HCT116 (cell line): ENCODE data around the gene MALRD1. TPM values are rescaled to one million over a fixed set of nuclear protein-coding genes. Genes with fewer than 3 reads are reported as not detected.

Experiments
- ATAC-seq: fragments of 200-7000 bp; cut with Tn5 transposase; 2 replicates; pipeline ENCODE4 v1.9.1; 2020; ENCODE audit warnings: mild to moderate bottlenecking, moderate library complexity
- BruUV-seq: library from RNA; stranded (reverse); fragments of 400-500 nt; replicated peaks from 2 replicates; lab custom pipeline; 2021; lab: Mats Ljungman, UMichigan
- CTCF ChIA-PET: fragments of 300-600 bp; sonication (Branson Sonifier 250); formaldehyde crosslinking; loops from one replicate; lab custom pipeline; 2021; ENCODE audit warnings: antibody characterized with exemption; lab: Charles Lee
- POLR2A ChIA-PET: fragments of 300-600, 350-600 bp; sonication (Branson Sonifier 250); formaldehyde crosslinking; loops from one replicate; lab custom pipeline; 2021; ENCODE audit warnings: antibody characterized with exemption; lab: Charles Lee
- RAD21 ChIA-PET, 2 experiments: fragments of 300-600 bp; sonication (Branson Sonifier 250); formaldehyde crosslinking; loops; one replicate each; lab custom pipeline; 2023; ENCODE audit warnings: low total read pairs in 2 of 2; ENCODE audit not compliant: uncharacterized antibody in 2 of 2, unreplicated experiment in 2 of 2, low non-redundant PET in 1 of 2; lab: Charles Lee
- DNase-seq: peaks from one replicate; pipeline ENCODE4 v3.0.0-alpha.2; 2010; ENCODE audit warnings: low read depth, low spot score
- H2AFZ ChIP-seq: fragments of 200-600 bp; shearing (Covaris generic), sonication (generic); 2 replicates; pipeline ENCODE4 v1.6.1; 2017; ENCODE audit warnings: low read depth, mixed run types, mixed read lengths, antibody characterized with exemption, low read length; ENCODE audit not compliant: poor library complexity, severe bottlenecking
- H3K27ac ChIP-seq: 2 replicates; pipeline ENCODE4 v1.5.1; 2012; ENCODE audit warnings: low read depth, low read length
- H3K27me3 ChIP-seq: fragments of 200-600 bp; sonication (generic); 2 replicates; pipeline ENCODE4 v1.6.1; 2016; ENCODE audit warnings: mixed run types, low read length, mixed read lengths; ENCODE audit not compliant: insufficient read depth
- H3K36me3 ChIP-seq, 2 experiments: fragments of 200-500 bp in 1 of 2; fragments of 200-600 bp in 1 of 2; sonication (Bioruptor generic) in 1 of 2; sonication (generic) in 1 of 2; 2 replicates each; pipeline versions ENCODE4 v1.5.1 to v1.6.1; 2014 to 2016; ENCODE audit warnings: low read length in 2 of 2, inconsistent platforms in 1 of 2, mixed read lengths in 1 of 2, mixed run types in 1 of 2; ENCODE audit not compliant: insufficient read depth in 2 of 2, control insufficient read depth in 1 of 2
- H3K4me1 ChIP-seq, 2 experiments: fragments of 200-600 bp in 1 of 2; sonication (generic) in 1 of 2; 2 replicates each; pipeline versions ENCODE4 v1.5.1 to v1.6.1; 2012 to 2017; ENCODE audit warnings: low read length in 2 of 2, inconsistent platforms in 1 of 2, mild to moderate bottlenecking in 1 of 2, mixed read lengths in 1 of 2, mixed run types in 1 of 2, moderate library complexity in 1 of 2; ENCODE audit not compliant: insufficient read depth in 2 of 2, control insufficient read depth in 1 of 2
- H3K4me2 ChIP-seq: fragments of 200-600 bp; sonication (generic); 2 replicates; pipeline ENCODE4 v1.6.1; 2017; ENCODE audit warnings: mixed run types, low read length, mixed read lengths
- H3K4me3 ChIP-seq, 2 experiments: fragments of 200-600 bp in 1 of 2; sonication (generic) in 1 of 2; replicated peaks in 1 of 2; 2 replicates each; pipeline ENCODE4 v1.5.1; 2011 to 2016; ENCODE audit warnings: low read length in 2 of 2, control low read depth in 1 of 2, low read depth in 1 of 2, mild to moderate bottlenecking in 1 of 2, mixed read lengths in 1 of 2, mixed run types in 1 of 2
- H3K79me2 ChIP-seq: fragments of 200-600 bp; sonication (generic); 2 replicates; pipeline ENCODE4 v1.6.1; 2017; ENCODE audit warnings: mild to moderate bottlenecking, mixed run types, low read length, moderate library complexity, mixed read lengths; ENCODE audit not compliant: insufficient read depth
- H3K9ac ChIP-seq: fragments of 200-600 bp; sonication (generic); 2 replicates; pipeline ENCODE4 v1.6.1; 2016; ENCODE audit warnings: low read length, mixed read lengths
- H3K9me2 ChIP-seq: fragments of 200-600 bp; sonication (generic), shearing (Covaris generic); 2 replicates; pipeline ENCODE4 v1.6.1; 2017; ENCODE audit warnings: mixed run types, mild to moderate bottlenecking, moderate library complexity; ENCODE audit not compliant: insufficient read depth
- H3K9me3 ChIP-seq, 2 experiments: fragments of 200-500 bp in 1 of 2; fragments of 200-600 bp in 1 of 2; sonication (Bioruptor generic) in 1 of 2; sonication (generic) in 1 of 2; 2 replicates each; pipeline ENCODE4 v1.6.1; 2014 to 2017; ENCODE audit warnings: low read length in 2 of 2, mixed read lengths in 2 of 2, inconsistent platforms in 1 of 2, low read depth in 1 of 2, mild to moderate bottlenecking in 1 of 2, mixed run types in 1 of 2, moderate library complexity in 1 of 2; ENCODE audit not compliant: control insufficient read depth in 1 of 2, insufficient read depth in 1 of 2
- H4K20me1 ChIP-seq: fragments of 200-600 bp; sonication (generic), shearing (Covaris generic); 2 replicates; pipeline ENCODE4 v1.6.1; 2017; ENCODE audit warnings: mixed run types, mild to moderate bottlenecking, moderate library complexity; ENCODE audit not compliant: insufficient read depth
- CBX3 ChIP-seq: IDR thresholded peaks from 2 replicates; pipeline ENCODE4 v1.6.1; 2012; ENCODE audit warnings: low read depth
- CEBPB ChIP-seq: IDR thresholded peaks from 2 replicates; pipeline ENCODE4 v1.6.1; 2012; ENCODE audit warnings: low read depth
- EGR1 ChIP-seq: IDR thresholded peaks from 2 replicates; pipeline ENCODE4 v1.6.1; 2012; ENCODE audit warnings: low read depth
- FOSL1 ChIP-seq: IDR thresholded peaks from 2 replicates; pipeline ENCODE4 v1.6.1; 2012; ENCODE audit warnings: low read depth
- POLR2A ChIP-seq: IDR thresholded peaks from 2 replicates; pipeline ENCODE4 v1.7.0; 2011; ENCODE audit warnings: borderline replicate concordance; ENCODE audit not compliant: insufficient read depth, insufficient read length; ENCODE audit errors: extremely low read depth
- POLR2AphosphoS5 ChIP-seq: IDR thresholded peaks from 2 replicates; pipeline ENCODE4 v1.6.1; 2011; ENCODE audit warnings: mild to moderate bottlenecking, low read depth, low read length, moderate library complexity
- SIN3A ChIP-seq: IDR thresholded peaks from 2 replicates; pipeline ENCODE4 v1.6.1; 2012; ENCODE audit warnings: low read depth
- SP1 ChIP-seq: IDR thresholded peaks from 2 replicates; pipeline ENCODE4 v1.6.1; 2012; ENCODE audit warnings: low read depth
- TCF7L2 ChIP-seq: IDR thresholded peaks from 2 replicates; pipeline ENCODE4 v1.7.0; 2011; ENCODE audit warnings: borderline replicate concordance, inconsistent platforms; ENCODE audit not compliant: insufficient read depth, insufficient read length; ENCODE audit errors: extremely low read depth
- YY1 ChIP-seq: IDR thresholded peaks from 2 replicates; pipeline ENCODE4 v1.6.1; 2011; ENCODE audit warnings: low read length, low read depth, moderate library complexity, mild to moderate bottlenecking; ENCODE audit not compliant: insufficient replicate concordance; ENCODE audit errors: extremely low read depth
- ZFX ChIP-seq: fragments of 450-650 bp; IDR thresholded peaks from 2 replicates; pipeline ENCODE4 v1.6.1; 2017
- intact Hi-C: fragments of 100-400 bp; cut with micrococcal nuclease; formaldehyde crosslinking; loops from 2 replicates; pipeline ENCODE4 v1.10.0; 2022
- total RNA-seq: library from RNA; stranded (reverse); gene quantifications from one replicate; pipeline ENCODE4 v1.2.1, GENCODE V29; 2021; ENCODE audit not compliant: unreplicated experiment
- TF ChIP-seq, protein P1 (sequence below): IDR thresholded peaks from 2 replicates; pipeline ENCODE4 v1.6.1; 2012
- TF ChIP-seq, protein P2 (sequence below), 3 experiments: fragments of 200-600 bp in 1 of 3; sonication (generic) in 1 of 3; IDR thresholded peaks in 2 of 3; conservative IDR thresholded peaks in 1 of 3; 2 replicates each; pipeline ENCODE4 v1.5.1; 2012 to 2017; ENCODE audit warnings: low read depth in 2 of 3, low read length in 2 of 3, antibody characterized with exemption in 1 of 3, borderline replicate concordance in 1 of 3, control low read depth in 1 of 3, mild to moderate bottlenecking in 1 of 3, mixed read lengths in 1 of 3, mixed run types in 1 of 3, moderate library complexity in 1 of 3; ENCODE audit not compliant: insufficient read depth in 1 of 3
- TF ChIP-seq, protein P3 (sequence below): IDR thresholded peaks from 2 replicates; pipeline ENCODE4 v1.6.1; 2012
- TF ChIP-seq, protein P4 (sequence below): IDR thresholded peaks from 2 replicates; pipeline ENCODE4 v1.6.1; 2012; ENCODE audit warnings: low read depth

MALRD1 gene
- total RNA-seq, 1 experiment from 2014 or later: not detected

DNA sequence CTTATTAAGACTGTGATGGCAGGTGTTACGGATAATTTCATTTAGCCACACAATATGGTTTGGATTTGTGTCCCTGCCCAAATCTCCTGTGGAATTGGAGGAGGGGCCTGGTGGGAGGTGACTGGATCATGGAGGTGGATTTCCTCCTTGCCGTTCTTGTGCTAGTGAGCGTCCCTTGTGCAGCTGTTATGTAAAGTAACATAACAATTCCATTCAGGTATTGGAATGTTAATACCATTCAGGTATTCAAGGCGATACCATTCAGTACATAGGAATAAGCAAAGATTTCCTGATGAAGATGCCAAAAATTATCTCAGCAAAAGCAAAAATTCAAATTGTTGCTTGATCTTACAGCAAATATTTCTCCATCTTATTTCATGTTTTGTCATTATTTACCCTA lies 735.1 kb downstream of the MALRD1 start:
- TF ChIP-seq SIN3A (no peak), TCF7L2 (no peak), SP1 (no peak), POLR2AphosphoS5 (no peak), CEBPB (no peak), FOSL1 (no peak), CBX3 (no peak), YY1 (no peak), POLR2A (no peak), EGR1 (no peak), ZFX (no peak)
- TF ChIP-seq, protein P1, sequence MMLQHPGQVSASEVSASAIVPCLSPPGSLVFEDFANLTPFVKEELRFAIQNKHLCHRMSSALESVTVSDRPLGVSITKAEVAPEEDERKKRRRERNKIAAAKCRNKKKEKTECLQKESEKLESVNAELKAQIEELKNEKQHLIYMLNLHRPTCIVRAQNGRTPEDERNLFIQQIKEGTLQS: no peak
- TF ChIP-seq, protein P2, sequence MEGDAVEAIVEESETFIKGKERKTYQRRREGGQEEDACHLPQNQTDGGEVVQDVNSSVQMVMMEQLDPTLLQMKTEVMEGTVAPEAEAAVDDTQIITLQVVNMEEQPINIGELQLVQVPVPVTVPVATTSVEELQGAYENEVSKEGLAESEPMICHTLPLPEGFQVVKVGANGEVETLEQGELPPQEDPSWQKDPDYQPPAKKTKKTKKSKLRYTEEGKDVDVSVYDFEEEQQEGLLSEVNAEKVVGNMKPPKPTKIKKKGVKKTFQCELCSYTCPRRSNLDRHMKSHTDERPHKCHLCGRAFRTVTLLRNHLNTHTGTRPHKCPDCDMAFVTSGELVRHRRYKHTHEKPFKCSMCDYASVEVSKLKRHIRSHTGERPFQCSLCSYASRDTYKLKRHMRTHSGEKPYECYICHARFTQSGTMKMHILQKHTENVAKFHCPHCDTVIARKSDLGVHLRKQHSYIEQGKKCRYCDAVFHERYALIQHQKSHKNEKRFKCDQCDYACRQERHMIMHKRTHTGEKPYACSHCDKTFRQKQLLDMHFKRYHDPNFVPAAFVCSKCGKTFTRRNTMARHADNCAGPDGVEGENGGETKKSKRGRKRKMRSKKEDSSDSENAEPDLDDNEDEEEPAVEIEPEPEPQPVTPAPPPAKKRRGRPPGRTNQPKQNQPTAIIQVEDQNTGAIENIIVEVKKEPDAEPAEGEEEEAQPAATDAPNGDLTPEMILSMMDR (IDR thresholded peaks at IDR 0.05 in 2 of 3, conservative IDR thresholded peaks at IDR 0.05 in 1 of 3; ENCODE audit: borderline replicate concordance in 1 of 3, insufficient read depth in 1 of 3, low read depth in 2 of 3, low read length in 2 of 3): no peak
- TF ChIP-seq, protein P3, sequence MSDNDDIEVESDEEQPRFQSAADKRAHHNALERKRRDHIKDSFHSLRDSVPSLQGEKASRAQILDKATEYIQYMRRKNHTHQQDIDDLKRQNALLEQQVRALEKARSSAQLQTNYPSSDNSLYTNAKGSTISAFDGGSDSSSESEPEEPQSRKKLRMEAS: no peak
- TF ChIP-seq, protein P4, sequence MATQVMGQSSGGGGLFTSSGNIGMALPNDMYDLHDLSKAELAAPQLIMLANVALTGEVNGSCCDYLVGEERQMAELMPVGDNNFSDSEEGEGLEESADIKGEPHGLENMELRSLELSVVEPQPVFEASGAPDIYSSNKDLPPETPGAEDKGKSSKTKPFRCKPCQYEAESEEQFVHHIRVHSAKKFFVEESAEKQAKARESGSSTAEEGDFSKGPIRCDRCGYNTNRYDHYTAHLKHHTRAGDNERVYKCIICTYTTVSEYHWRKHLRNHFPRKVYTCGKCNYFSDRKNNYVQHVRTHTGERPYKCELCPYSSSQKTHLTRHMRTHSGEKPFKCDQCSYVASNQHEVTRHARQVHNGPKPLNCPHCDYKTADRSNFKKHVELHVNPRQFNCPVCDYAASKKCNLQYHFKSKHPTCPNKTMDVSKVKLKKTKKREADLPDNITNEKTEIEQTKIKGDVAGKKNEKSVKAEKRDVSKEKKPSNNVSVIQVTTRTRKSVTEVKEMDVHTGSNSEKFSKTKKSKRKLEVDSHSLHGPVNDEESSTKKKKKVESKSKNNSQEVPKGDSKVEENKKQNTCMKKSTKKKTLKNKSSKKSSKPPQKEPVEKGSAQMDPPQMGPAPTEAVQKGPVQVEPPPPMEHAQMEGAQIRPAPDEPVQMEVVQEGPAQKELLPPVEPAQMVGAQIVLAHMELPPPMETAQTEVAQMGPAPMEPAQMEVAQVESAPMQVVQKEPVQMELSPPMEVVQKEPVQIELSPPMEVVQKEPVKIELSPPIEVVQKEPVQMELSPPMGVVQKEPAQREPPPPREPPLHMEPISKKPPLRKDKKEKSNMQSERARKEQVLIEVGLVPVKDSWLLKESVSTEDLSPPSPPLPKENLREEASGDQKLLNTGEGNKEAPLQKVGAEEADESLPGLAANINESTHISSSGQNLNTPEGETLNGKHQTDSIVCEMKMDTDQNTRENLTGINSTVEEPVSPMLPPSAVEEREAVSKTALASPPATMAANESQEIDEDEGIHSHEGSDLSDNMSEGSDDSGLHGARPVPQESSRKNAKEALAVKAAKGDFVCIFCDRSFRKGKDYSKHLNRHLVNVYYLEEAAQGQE: no peak
- Histone ChIP-seq H3K27ac (no peak overlapping the region), H3K36me3 (no peaks in the 10 kb centered on the region), H3K79me2 (no peaks in the 10 kb centered on the region), H3K9ac (no peak overlapping the region), H3K27me3 (no peaks in the 10 kb centered on the region), H3K4me3 (no peak overlapping the region), H3K9me2 (no peaks in the 10 kb centered on the region), H3K9me3 (peaks cover 6 to 17% of the 10 kb centered on the region in 2 experiments; a peak in 2 of 4 replicates), H3K4me2 (no peak overlapping the region), H2AFZ (no peak overlapping the region), H3K4me1 (no peaks in the 10 kb centered on the region), H4K20me1 (no peaks in the 10 kb centered on the region)
- RAD21 ChIA-PET: no interaction called here
- ATAC-seq: no peak
- no TSS peak for BruUV-seq
- DNase-seq: no peak
- POLR2A ChIA-PET: no interaction called here
- CTCF ChIA-PET: no interaction called here
- intact Hi-C loops: no loop called here
